Measurements from ENCODE around the gene FBN2.

The FBN2 gene

GRCh38 chr5:128366147-128366546, 171.9 kb downstream of the FBN2 start:
- Histone ChIP-seq H3K27me3 (no peaks in the 10 kb centered on the region), H3K4me1 (no peaks in the 10 kb centered on the region), H3K4me3 (ENCODE audit: low read depth, low read length) (no peak overlapping the region), H3K9me3 (no peaks in the 10 kb centered on the region), H3K36me3 (no peaks in the 10 kb centered on the region)
- TF ChIP-seq CTCF (IDR thresholded peaks at IDR 0.05; ENCODE audit: low read depth, low read length), result no peak
- no peak for DNase-seq

DNA sequence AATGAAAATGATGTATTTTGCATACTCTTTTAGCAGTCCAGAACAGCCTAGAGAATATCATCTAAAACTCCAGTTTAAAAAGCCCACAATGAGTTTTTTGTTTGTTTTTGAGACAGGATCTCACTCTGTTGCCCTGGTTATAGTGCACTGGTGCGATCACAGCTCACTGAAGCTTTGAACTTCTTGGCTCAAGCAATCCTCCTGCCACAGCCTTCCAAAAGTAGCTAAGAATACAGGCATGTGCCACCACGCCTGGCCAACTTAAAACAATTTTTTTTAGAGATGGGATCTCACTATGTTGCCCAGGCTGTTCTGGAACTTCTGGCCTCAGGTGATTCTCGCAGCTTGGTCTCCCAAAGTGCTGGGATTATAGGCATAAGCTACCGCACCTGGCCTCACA, 175.7 kb downstream of the FBN2 start:
- TF ChIP-seq CTCF (IDR thresholded peaks at IDR 0.05; ENCODE audit: low read depth, low read length), result no peak
- Histone ChIP-seq H3K27me3 (peaks cover 13% of the 10 kb centered on the region), H3K4me1 (no peaks in the 10 kb centered on the region), H3K36me3 (no peaks in the 10 kb centered on the region), H3K4me3 (ENCODE audit: low read depth, low read length) (no peak overlapping the region), H3K9me3 (no peaks in the 10 kb centered on the region)
- no peak for DNase-seq

DNA sequence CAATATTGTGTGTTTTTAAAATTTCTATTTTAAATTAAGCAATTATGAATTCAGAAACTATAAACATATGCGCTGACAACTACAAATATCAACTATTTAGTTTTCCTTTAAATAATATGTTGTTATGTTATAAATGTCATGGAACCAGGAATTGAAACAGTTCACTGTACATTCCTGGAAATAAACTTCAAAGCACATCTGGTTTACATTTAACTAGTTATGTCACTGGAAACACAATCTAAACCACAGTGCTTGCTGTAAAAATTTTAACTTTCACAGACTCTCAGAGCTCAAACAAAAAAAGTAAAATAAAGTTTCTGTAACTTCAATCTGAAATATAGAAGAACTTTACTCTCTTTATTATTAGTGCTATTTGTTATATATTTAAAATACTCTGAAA, 179.2 kb downstream of the FBN2 start:
- Histone ChIP-seq H3K36me3 (no peaks in the 10 kb centered on the region), H3K27me3 (peaks cover 13% of the 10 kb centered on the region), H3K4me1 (no peaks in the 10 kb centered on the region), H3K4me3 (ENCODE audit: low read depth, low read length) (no peak overlapping the region), H3K9me3 (no peaks in the 10 kb centered on the region)
- no peak for DNase-seq
- no peak for TF ChIP-seq CTCF (IDR thresholded peaks at IDR 0.05; ENCODE audit: low read depth, low read length)

DNA sequence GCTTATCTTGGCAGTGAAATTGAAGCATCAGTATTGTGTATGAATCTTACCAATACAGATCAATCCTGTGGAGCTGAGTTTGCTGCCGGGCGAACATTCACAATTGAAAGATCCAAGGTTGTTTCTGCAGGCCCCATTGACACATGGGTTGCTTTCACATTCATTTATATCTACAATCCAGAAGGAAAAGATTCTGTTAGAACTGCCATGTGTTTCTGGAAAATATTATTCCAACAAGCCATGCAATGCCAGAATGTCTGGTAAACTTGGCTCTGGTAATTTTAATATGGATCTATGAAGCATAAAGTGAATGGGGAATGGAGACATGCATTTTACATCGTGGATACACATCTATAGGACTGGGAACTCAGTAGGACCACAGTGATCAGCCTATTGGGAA, 180.8 kb downstream of the FBN2 start:
- H3K4me1 ChIP-seq, result no peaks in the 10 kb centered on the region
- no peak for DNase-seq
- H3K4me3 ChIP-seq (ENCODE audit: low read depth, low read length), result no peak overlapping the region
- H3K27me3 ChIP-seq, result peaks cover 13% of the 10 kb centered on the region
- H3K36me3 ChIP-seq, result no peaks in the 10 kb centered on the region
- H3K9me3 ChIP-seq, result no peaks in the 10 kb centered on the region
- TF ChIP-seq CTCF (IDR thresholded peaks at IDR 0.05; ENCODE audit: low read depth, low read length), result no peak

- no peak for DNase-seq
- Histone ChIP-seq H3K27me3 (peaks cover 13% of the 10 kb centered on the region), H3K4me1 (no peaks in the 10 kb centered on the region), H3K9me3 (no peaks in the 10 kb centered on the region), H3K36me3 (no peaks in the 10 kb centered on the region), H3K4me3 (ENCODE audit: low read depth, low read length) (no peak overlapping the region)
- TF ChIP-seq CTCF (IDR thresholded peaks at IDR 0.05; ENCODE audit: low read depth, low read length), result no peak
Measured at GRCh38 chr5:128355961-128356360, 182.1 kb downstream of the FBN2 start.

GRCh38 chr5:128353441-128354107, 184.5 kb downstream of the FBN2 start:
- 0 out of 2 replicates have a peak, but pooled peaks cover 4% of the 10 kb centered on the region for H3K27me3 ChIP-seq
- TF ChIP-seq CTCF (IDR thresholded peaks at IDR 0.05; ENCODE audit: low read depth, low read length), result no peak
- H3K9me3 ChIP-seq, result no peaks in the 10 kb centered on the region
- H3K4me1 ChIP-seq, result no peaks in the 10 kb centered on the region
- H3K4me3 ChIP-seq (ENCODE audit: low read depth, low read length), result no peak overlapping the region
- no peak for DNase-seq
- H3K36me3 ChIP-seq, result no peaks in the 10 kb centered on the region

All from BE2C (cell line).